T1000 (cell line): ENCODE results near the gene THAP7.

Experiments used
- DNase-seq: peaks from one replicate; lab custom pipeline; 2025; ENCODE audit warnings: mixed read lengths; lab: John Stamatoyannopoulos, UW

Gene THAP7

DNA sequence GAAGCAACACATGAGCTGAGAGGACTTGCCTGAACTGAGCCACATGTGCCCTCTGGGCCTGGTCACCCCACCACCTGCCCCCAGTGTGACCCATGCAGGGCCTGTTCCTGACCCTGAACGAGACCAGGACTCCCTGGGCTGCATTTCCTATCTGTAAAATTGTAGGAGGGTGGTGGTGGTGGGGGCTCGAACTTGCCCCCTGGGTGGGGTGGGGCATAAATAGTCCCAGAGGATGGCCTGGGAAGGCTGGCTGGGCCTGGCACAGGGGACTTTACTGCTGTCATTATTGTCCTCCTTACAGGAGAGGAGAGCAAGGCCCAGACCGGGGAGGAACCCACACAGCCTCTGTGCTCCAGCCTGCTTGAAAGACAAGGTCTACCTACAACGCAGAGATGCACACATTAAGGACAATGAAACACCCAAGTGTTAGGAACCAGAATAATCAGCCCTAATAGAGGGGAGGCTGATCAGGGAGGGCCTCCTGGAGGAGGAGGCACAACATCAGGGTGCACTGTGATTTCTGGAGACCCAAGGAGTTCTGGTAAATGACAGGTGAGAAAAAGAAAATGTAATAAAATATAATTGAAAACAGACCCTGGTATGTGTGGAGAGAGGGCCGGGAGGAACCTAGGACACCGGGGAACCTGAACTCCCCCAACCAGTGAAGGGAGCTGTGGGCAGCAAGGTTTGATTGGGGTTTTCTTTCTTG is 37.7 kb downstream of the THAP7 start:
- DNase-seq: no peak

DNA sequence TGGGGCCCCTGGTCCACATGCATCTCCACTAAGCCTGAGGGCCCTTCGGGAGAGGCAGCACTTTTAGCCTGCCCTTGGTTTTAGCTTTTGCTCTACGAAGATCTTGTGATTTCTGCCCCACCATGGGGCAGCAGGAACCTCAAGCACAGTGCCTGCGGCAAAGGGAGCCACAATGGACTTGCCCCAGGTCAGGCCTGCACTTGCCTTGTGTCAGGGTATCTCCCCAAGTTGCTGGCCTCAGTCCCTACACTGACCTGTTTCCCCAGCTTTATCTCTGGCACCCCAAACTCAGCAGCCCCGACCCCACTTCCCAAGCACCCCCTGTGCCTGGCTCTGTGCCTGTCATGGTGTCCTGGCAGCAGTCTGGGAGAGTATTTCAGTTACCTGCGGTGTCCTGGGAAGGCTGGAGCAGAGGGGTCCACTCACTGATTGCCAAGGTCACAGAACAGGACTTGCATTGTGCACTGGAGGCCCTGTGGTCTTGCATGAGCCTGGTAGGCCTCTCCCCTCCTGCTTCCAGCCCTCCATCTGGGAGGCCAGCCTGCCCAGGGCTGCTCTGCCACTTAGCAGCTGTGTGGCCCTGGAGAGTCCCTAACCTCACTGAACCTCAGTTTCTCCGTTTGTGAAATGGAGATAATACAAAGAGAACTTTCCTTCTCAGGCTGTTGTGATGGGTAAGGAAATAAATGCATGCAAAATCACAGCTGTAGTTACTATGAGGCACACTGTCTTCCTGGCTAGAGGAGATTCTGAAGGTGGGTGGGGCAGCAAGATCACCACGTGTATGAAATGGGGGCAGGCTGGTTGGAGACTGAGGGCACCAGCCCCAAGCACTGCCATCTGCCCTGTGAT is 38.5 kb downstream of the THAP7 start:
- DNase-seq: no peak

DNA sequence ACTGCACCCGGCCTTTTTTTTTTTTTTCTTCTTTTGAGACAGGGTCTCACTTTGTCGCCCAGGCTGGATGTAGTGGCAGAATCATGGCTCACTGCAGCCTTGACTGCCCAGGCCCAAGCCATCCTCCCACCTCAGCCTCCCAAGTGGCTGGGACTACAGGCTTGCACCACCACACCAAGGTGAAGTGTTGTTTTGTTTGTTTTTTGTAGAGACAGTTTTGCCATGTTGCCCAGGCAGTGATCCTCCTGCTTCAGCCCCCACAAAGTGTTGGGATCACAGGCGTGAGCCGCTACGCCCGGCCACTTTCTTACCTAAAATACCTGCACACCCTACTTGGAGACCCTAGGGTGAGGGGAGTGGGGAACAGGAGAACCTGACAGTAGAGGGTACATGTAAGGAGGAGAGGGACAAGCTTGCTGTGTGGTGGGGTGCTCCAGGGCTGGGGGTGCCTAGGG is 39.4 kb downstream of the THAP7 start:
- DNase-seq: no peak

DNA sequence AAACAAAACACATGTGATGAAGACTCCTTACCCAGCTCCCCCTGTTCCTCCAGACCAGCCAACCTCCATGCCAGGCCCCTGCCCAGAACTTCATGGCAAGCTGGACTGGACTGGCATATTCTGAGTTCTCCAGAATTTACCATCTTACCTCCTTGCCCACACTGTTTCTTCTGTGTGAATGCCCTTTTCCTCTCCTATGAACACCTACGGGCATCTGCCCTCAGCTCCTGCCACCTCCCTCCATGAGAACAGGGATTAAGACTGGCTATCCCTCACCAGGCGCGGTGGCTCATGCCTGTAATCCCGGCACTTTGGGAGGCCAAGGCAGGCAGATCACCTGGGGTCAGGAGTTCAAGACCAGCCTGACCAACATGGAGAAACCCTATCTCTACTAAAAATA is 41.3 kb downstream of the THAP7 start:
- DNase-seq: no peak

DNA sequence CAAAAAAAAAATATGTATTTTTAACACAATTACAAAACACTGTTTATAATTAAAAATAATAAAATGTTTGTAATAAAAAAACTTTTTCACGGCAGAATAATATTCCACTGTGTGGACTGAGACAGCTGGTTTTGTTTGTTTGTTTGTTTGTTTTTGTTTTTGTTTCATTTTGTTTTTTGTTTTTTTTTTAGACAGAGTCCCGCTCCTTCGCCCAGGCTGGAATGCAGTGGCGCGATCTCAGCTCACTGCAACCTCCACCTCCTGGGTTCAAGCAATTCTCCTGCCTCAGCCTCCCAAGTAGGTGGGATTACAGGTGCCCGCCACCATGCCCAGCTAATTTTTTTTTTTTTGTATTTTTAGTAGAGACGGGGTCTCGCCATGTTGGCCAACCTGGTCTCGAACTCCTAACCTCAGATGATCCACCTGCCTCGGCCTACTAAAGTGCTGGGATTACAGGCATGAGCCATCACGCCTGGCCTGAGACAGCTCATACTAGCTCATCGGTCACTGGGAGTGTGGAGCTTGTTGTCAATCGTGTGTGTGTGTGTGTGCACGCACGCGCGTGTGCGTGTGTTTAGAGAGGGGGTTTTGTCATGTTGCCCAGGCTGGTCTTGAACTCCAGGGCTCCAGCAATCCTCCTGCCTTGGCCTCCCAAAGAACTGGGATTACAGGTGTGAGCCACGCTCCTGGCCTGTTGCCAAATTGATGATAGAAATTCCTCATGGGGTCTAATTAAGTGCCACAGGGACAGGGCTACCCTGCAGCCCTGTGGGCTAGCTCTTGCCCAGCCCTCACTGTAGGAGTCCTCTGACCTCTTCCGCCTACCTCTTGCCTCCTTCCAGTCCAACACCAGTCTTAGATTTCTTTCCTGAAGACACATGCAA is 42.1 kb downstream of the THAP7 start:
- DNase-seq: no peak

DNA sequence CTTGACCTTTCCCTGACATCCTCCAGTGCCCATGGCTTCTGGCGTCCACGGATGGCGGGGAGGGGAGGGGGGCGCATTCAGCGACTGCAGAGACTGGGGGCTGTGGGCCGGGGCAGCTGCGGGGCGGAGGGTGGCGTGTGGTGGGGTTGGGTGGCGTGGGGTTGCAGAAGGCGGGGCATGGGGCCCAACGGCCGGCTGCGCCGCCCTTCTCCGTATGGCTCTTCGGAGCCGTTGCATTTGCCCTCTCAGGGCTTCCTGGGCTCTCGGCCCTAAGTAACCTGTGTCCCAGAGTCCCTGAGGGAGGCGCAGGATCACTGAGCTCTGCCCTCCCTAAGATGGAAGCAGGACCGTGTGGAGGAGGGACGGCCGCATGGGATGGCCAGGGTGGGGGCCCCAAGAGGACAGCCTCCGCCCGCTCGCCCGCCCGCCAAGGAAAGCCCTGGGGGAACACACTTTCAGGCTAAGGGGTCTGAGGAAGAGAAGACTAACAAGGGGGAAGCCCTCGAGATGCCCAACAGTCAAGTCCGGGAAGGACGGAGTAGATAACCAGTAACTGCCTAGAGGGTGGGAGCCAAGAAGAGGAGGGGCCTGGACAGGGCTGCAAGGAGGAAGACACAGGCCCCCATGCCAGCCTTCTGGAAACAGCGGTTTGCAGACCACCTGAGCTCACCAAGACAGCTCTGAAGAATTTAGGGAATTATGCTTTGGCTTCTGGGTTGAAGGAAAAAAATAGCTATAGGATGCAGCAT is 44.1 kb downstream of the THAP7 start:
- DNase-seq: no peak

DNA sequence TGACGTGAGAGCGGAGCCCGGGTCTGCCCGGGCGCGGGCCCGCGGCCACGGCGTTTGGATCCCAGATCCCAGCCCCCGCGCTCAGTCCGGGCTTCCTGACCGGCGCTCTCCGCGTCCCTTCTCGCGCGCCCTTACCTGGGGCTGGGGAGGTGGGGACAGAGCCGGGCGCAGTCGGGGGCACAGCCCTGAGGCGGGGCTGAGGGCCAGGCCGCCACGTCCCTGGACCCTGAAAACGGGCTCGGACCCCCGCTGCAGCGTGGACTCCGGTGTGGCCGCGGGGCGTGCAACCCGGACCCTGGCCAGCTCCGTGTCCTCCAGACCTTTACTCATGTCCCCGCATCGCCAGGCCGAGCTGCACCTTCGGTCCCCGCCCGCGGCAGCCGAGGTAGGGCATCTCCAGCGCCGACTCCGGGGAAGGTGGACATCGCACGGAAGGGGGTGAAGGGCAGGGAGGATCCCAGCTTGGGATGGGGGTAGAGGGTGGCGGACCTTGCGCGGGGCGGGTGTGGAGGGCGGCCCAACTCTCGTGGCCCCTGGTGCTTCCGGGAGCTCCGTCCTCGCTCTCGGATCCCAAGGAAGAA is 44.7 kb downstream of the THAP7 start:
- no peak for DNase-seq

DNA sequence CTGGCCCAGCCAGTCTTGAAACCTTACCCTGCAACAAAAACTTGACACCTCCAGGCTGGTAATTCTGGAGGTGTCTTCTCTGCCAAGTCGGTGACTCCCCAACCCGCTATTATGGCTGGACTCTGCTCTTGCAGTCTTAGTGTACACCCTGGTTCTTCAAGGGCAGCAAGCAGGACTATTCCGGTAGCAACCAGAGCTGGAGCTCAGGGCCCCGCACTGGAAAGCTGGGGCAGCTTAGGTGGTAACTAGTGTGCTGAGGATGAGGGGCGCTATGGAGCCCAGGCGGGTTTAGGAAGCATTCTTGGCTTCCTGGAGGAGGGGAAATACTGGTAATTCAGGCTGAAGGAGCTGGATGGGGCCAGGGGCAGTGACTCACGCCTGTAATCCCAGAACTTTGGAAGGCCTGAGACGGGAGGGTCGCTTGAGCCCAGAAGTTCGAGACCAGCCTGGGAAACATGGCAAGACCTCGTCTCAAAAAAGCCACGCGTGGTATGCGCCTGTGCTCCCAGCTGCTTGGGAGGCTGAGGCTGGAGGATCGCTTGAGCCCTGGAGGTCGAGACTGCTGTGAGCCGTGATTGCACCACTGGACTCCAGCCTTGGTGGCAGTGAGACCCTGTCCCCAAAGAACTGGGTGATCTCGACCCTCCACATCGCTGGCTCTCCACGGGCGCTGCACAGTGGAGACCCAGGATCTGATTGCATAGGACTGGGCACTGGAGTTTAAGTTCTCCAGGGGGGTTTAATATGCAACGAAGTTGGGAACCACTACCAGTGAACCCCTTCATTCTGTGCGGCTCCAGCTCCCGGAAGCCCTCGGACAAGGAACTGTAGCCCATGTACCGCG is 45.4 kb downstream of the THAP7 start:
- no peak for DNase-seq

DNA sequence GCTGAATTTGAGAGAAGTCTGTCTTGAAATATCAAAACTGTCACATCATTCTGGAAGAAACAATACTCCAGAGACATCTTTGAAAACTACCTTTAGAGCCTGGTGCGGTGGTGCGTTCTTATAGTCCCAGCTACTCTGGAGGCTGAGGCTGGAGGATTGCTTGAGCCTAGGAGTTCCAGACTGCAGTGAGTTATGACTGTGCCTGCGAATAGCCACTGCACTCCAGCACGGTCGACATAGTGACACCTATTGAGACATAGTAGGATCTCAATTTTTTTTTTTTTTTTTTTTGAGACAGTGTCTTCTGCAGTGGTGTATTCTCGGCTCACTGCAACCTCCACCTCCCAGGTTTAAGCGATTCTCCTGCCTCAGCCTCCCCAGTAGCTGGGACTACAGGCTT is 46.4 kb downstream of the THAP7 start:
- no peak for DNase-seq

DNA sequence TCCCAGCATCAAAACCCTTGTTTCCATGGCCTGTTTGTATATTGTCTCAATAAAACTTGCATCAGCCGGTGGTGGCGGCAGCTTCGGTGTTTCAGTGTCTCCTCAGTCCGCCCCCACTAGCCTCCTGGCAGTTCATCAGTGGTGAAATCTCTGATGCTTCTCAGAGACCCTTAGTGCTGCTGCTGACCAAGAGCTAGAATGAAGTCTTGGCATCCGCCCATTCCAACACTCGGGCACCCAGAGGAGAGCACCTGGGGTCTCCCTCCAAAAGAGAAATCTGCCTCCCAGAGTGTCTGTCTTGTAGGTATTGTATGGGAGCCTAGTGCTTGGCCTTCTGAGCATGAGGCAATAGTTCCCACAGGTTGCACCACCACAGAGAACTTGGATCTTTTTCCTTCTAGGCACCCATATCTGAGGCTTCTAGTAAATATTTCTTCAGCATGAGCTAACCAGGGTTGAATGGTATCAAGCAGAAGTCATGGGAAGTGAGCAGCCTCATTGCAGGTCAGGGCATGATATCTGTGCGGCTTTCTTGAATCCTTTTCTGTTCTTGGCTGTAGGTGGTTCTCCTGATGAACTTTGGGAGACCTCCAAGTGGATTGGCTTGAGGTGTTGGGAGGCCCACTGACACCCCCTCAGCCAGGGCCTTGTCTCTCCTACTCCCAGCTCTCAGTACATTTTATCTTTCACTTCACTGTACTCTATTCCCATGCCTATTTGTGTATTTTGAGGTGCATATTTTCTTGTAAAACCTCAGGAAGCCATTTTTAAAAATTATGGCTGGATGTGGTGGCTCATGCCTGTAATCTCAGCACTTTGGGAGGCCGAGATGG is 48.0 kb downstream of the THAP7 start:
- no peak for DNase-seq

DNA sequence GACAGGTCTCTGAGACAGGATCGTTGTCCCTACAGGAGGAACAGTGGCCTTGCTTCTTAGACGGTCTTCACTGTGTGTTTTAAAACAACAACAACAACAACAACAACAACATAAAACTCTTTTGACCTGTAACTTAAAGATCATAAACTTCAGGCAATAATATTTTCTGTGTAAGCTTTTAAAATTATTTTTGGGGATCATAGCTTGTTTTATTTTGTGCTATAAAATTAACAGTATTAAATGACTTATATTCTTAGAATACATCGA is 48.6 kb downstream of the THAP7 start:
- no peak for DNase-seq

DNA sequence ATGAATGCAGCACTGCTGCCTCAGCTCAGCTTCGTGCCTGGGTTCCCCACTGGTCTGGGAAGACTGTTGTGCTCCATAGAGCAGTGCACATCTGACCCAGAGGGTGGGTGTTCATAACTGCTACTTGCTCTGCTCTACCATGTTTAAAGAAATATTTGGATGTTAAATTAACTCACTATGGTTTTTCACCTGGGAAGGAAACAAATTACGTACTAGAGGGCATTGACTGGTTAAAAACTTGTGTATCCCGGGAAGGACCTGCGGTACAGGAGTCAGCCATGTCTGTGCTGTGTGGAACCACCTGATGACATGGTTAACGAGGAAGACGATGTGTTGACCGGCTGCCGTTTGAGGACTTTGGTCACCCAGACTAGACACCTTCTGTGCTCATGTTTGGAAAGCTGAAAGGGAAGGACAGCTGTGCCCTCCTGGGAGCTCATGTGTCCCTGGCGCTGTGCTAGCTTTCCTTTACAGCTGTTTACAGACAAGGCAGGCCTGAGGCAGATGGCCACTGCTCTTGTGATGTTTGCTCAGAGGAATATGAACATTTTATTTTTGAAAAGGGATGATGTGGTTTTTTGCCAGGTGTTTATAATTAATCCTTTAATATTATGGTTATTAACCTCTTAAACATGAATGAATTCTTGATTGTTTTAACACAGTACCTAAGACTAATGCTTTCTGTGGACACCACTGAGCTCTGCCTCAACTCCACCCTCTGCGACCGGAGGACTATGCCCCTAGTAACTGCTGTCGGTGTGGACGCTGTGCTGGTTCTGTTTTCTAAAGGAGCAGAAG is 49.2 kb downstream of the THAP7 start:
- no peak for DNase-seq

DNA sequence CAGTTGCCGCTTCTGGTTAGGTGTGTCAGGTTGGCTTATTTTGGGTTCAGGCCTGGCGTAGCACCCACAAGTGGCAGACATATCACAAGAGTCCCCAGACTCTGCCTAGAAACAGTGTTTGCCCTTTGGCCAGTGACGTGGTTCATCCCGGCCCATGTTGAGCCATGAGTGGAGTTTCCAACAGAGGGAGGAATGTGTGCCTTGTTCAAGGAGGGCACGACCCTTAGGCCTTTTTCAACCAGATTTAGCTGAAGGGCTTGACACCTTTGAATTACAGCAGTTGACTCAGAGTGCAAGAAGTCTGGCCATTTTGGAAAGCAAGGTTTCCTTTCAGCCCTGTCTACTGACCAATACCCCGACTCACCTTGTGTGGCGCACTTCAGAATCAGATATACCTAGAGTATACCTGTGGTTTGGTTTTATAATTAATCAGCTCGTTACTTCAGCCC is 50.0 kb downstream of the THAP7 start:
- DNase-seq: no peak

DNA sequence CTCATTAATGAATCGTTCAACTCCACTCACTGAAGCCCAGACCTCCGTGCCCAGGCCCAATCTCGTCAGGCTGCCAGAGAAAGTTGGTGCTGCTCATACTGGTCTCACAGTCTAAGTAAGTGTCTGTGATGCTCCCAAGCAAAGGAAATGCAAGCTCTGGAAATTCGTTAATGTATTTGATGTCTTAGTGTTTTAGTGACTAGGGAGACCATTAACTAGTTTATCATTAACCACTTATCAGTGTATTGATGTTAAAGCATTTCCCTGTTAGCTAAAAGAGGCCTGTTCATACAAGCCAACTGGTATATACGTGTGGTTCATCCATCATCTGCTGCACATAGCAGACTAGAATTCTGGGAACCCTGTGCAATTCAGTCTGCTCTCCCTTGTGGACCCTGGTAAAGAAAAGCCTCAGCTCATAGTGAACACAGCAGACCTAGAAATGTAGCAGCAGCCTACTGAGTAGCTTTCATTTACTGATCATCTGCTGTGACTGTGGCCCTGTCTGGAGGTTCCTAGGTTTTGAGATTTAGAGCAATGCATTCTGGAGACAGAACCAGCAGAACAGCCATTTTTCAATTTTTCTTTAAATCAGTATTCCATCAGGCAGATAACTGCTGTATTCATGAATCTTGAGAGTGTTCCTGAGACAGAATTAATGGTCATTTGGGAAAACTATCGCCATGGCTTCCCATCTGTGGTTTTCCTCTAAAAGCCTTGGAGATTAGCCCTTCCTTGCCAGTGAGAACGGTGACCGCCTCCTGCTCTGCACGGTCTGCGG is 50.6 kb downstream of the THAP7 start:
- no peak for DNase-seq

DNA sequence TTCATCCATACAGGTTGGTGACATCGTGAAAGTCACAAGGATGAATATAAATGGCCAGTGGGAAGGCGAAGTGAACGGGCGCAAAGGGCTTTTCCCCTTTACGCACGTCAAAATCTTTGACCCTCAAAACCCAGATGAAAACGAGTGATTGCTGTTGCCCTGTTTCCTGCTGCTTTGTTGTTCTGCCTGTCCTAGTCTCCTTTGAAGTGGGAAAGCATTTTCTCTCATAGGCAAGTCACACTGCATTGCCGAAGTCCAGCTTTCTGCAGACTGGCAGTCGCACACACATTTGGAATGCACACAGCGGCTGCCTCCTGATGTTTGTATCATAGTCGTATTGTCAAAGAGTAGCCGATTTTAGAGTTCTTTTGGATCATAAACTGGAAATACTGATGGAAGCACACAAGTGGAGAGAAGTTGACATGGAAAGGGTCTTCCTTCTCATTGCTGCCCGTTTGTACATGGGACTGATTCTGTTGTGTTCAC is 52.2 kb downstream of the THAP7 start:
- no peak for DNase-seq
